ENCODE data around the gene PTX4.
"Not testable (repeated sequence)": the region's sequence is repeated elsewhere in the genome, so short reads cannot be mapped to it uniquely, and the experiment has no call there.

PTX4 gene

GRCh38 chr16:1474082-1474795, 14.5 kb downstream of the PTX4 start:
- peaks cover 40% of the 10 kb centered on the region for H3K4me1 ChIP-seq (ENCODE audit: control insufficient read depth, insufficient read depth, low read length)
- no peaks in the 10 kb centered on the region for H3K27me3 ChIP-seq (replicated peaks; ENCODE audit: control insufficient read depth, insufficient read depth, low read length)
- peak; percentile 54 for DNase-seq (ENCODE audit: low read depth)
- H3K36me3 ChIP-seq (ENCODE audit: control insufficient read depth, insufficient read depth, low read length, severe bottlenecking) = no peaks in the 10 kb centered on the region
- H3K9me3 ChIP-seq (ENCODE audit: control insufficient read depth, low read length) = no peaks in the 10 kb centered on the region
- H3K9ac ChIP-seq (ENCODE audit: low read length) = peak overlapping the region; percentile 95
- H3K4me3 ChIP-seq (ENCODE audit: low read length) = peak overlapping the region; percentile 86

DNA sequence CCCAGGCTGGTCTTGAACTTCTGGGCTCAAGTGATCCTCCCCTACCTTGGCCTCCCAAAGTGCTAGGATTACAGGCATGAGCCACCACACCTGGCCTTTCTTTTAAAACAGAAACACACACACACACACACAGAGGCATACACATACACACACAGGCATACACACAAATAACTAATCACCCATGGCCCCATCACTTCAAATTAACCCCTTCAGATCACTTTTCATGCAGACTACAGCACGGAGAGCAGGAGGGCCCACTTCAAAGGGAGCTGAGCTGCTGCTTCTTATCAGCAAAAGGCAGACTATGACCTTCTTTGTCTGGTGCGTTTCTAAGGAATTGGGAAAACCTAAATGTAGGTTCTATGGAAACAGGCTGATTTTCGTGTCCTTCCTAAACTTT, 15.8 kb downstream of the PTX4 start:
- Histone ChIP-seq H3K9ac (ENCODE audit: low read length) (no peak overlapping the region), H3K9me3 (ENCODE audit: control insufficient read depth, low read length) (no peaks in the 10 kb centered on the region), H3K4me3 (ENCODE audit: low read length) (no peak overlapping the region), H3K36me3 (ENCODE audit: control insufficient read depth, insufficient read depth, low read length, severe bottlenecking) (no peaks in the 10 kb centered on the region), H3K4me1 (ENCODE audit: control insufficient read depth, insufficient read depth, low read length) (peaks cover 43% of the 10 kb centered on the region), H3K27me3 (replicated peaks; ENCODE audit: control insufficient read depth, insufficient read depth, low read length) (no peaks in the 10 kb centered on the region)
- DNase-seq (ENCODE audit: low read depth) = no peak

GRCh38 chr16:1471569-1472194, 17.1 kb downstream of the PTX4 start:
- Histone ChIP-seq H3K4me1 (ENCODE audit: control insufficient read depth, insufficient read depth, low read length) (peaks cover 43% of the 10 kb centered on the region), H3K9ac (ENCODE audit: low read length) (no peak overlapping the region)
- no peak for DNase-seq (ENCODE audit: low read depth)

DNA sequence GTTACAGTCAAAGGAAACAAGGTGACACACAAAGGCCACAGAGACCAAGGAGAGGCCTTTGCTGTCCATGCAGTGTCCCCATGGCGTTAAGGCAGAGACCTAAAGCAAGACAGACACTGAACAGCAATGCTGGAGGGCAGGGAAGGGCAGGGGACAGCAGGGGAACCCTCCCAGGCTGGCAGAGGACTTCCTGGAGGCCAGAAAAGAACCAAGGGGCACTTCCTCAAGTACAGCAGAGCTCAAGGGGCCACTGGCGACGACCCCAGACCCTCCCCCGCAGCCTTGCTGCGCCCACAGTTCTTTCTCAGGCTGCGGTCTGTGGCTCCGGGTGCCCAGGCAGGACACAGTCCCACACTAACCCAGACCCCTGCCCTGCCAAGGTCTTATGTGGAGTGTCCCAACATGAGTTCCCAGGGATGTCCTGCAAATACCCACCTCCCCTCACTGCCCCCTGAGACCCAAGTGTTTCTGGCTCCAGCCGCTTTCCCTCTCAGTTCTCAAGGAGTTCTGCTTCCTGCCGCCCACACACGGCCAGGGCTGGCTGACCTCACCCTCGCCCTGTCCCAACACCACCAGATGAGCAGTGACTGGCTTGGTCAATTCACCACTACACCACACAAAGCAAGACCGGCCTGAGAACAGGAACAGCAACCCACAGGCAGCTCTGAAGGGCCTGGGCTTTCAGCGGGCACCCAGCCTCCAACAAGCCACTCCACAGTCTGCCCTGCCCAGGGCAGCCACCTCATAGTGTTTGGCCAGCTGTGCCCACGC, 18.1 kb downstream of the PTX4 start:
- no peak for DNase-seq (ENCODE audit: low read depth)
- no peaks in the 10 kb centered on the region for H3K27me3 ChIP-seq (replicated peaks; ENCODE audit: control insufficient read depth, insufficient read depth, low read length)

More at GRCh38 chr16:1471569-1472194, 17.1 kb downstream of the PTX4 start:
- no peaks in the 10 kb centered on the region for H3K36me3 ChIP-seq (ENCODE audit: control insufficient read depth, insufficient read depth, low read length, severe bottlenecking)
- no peaks in the 10 kb centered on the region for H3K27me3 ChIP-seq (replicated peaks; ENCODE audit: control insufficient read depth, insufficient read depth, low read length)
- no peak overlapping the region for H3K4me3 ChIP-seq (ENCODE audit: low read length)
- no peaks in the 10 kb centered on the region for H3K9me3 ChIP-seq (ENCODE audit: control insufficient read depth, low read length)

GRCh38 chr16:1469693-1470201, 19.0 kb downstream of the PTX4 start:
- no peaks in the 10 kb centered on the region for H3K36me3 ChIP-seq (ENCODE audit: control insufficient read depth, insufficient read depth, low read length, severe bottlenecking)
- no peak overlapping the region for H3K4me3 ChIP-seq (ENCODE audit: low read length)
- no peaks in the 10 kb centered on the region for H3K9me3 ChIP-seq (ENCODE audit: control insufficient read depth, low read length)
- DNase-seq (ENCODE audit: low read depth) = no peak
- H3K4me1 ChIP-seq (ENCODE audit: control insufficient read depth, insufficient read depth, low read length) = peaks cover 36% of the 10 kb centered on the region
- H3K27me3 ChIP-seq (replicated peaks; ENCODE audit: control insufficient read depth, insufficient read depth, low read length) = no peaks in the 10 kb centered on the region
- H3K9ac ChIP-seq (ENCODE audit: low read length) = no peak overlapping the region

More for the DNA sequence above, 18.1 kb downstream of the PTX4 start:
- Histone ChIP-seq H3K9ac (ENCODE audit: low read length) (peak overlapping the region; percentile 42), H3K9me3 (ENCODE audit: control insufficient read depth, low read length) (no peaks in the 10 kb centered on the region), H3K4me3 (ENCODE audit: low read length) (no peak overlapping the region), H3K36me3 (ENCODE audit: control insufficient read depth, insufficient read depth, low read length, severe bottlenecking) (no peaks in the 10 kb centered on the region), H3K4me1 (ENCODE audit: control insufficient read depth, insufficient read depth, low read length) (peaks cover 41% of the 10 kb centered on the region)

DNA sequence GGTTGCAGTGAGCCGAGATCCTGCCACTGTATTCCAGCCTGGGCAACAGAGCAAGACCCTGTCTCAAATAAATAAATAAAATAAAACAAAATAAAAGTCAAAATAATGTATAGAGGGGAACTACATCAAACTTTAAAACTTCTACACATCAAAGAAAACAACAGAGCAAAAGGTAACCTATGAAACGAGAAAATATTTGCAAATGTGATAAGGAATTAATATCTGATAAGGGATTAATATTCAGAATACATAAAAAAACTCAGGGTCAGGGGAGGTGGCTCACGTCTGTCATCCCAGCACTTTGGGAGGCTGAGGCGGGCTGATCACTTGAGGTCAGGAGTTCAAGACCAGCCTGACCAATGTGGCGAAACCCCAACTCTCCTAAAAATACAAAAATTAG, 19.6 kb downstream of the PTX4 start:
- not testable (repeated sequence) for DNase-seq (ENCODE audit: low read depth); H3K4me3 ChIP-seq (ENCODE audit: low read length); H3K9ac ChIP-seq (ENCODE audit: low read length); H3K36me3 ChIP-seq (ENCODE audit: control insufficient read depth, insufficient read depth, low read length, severe bottlenecking); H3K27me3 ChIP-seq (replicated peaks; ENCODE audit: control insufficient read depth, insufficient read depth, low read length); H3K9me3 ChIP-seq (ENCODE audit: control insufficient read depth, low read length)
- H3K4me1 ChIP-seq (ENCODE audit: control insufficient read depth, insufficient read depth, low read length) = peaks cover 34% of the 10 kb centered on the region

DNA sequence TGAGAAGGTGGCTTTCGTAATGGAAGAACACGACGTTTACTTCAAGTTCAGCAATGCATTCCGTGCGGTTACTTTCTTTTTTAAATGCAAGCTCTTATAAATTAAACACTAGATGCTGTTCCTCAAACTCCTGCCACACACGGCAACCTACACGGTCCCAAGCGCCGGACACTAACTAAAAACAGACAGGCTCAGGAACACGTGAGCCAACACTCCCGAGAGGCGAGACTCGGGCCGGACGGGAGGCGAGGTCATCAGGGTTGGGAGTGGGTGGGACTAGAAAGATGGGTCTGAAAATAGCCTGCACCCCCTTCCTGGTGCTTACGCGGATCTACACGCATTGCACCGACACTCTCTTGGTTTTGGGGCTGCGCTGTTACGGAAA, 20.3 kb downstream of the PTX4 start:
- no peak for DNase-seq (ENCODE audit: low read depth)
- Histone ChIP-seq H3K9me3 (ENCODE audit: control insufficient read depth, low read length) (no peaks in the 10 kb centered on the region), H3K4me3 (ENCODE audit: low read length) (peak overlapping the region; percentile 27), H3K27me3 (replicated peaks; ENCODE audit: control insufficient read depth, insufficient read depth, low read length) (no peaks in the 10 kb centered on the region), H3K9ac (ENCODE audit: low read length) (no peak overlapping the region), H3K36me3 (ENCODE audit: control insufficient read depth, insufficient read depth, low read length, severe bottlenecking) (peaks cover 8% of the 10 kb centered on the region), H3K4me1 (ENCODE audit: control insufficient read depth, insufficient read depth, low read length) (peaks cover 27% of the 10 kb centered on the region)

- H3K9ac ChIP-seq (ENCODE audit: low read length) = no peak overlapping the region
- H3K4me3 ChIP-seq (ENCODE audit: low read length) = no peak overlapping the region
- DNase-seq (ENCODE audit: low read depth) = no peak
- H3K36me3 ChIP-seq (ENCODE audit: control insufficient read depth, insufficient read depth, low read length, severe bottlenecking) = peaks cover 17% of the 10 kb centered on the region
- H3K27me3 ChIP-seq (replicated peaks; ENCODE audit: control insufficient read depth, insufficient read depth, low read length) = no peaks in the 10 kb centered on the region
- H3K4me1 ChIP-seq (ENCODE audit: control insufficient read depth, insufficient read depth, low read length) = peaks cover 23% of the 10 kb centered on the region
- no peaks in the 10 kb centered on the region for H3K9me3 ChIP-seq (ENCODE audit: control insufficient read depth, low read length)
Observed at GRCh38 chr16:1466968-1467521, 21.7 kb downstream of the PTX4 start.

DNA sequence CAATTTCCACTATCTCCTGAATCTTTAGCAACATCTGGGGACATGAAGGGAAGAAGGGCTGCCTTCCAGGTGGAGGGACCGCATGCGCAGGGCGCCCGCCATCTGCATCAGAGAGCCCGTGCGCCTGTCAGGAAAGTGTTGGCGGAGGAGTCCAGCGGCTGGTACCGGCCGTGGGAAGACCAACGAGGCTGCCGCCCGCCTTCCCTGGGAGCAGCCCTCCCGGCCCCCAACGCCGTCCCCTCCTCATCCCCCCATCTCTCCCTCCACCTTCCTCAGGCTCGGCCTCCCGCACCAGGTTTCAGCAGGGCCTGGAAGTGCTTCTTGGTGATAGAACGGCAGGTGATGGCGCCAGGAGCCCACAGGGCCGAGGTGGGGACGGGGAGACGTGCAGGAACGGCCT, 22.7 kb downstream of the PTX4 start:
- DNase-seq (ENCODE audit: low read depth) = no peak
- no peaks in the 10 kb centered on the region for H3K27me3 ChIP-seq (replicated peaks; ENCODE audit: control insufficient read depth, insufficient read depth, low read length)
- H3K4me3 ChIP-seq (ENCODE audit: low read length) = no peak overlapping the region
- no peak overlapping the region for H3K9ac ChIP-seq (ENCODE audit: low read length)
- no peaks in the 10 kb centered on the region for H3K9me3 ChIP-seq (ENCODE audit: control insufficient read depth, low read length)
- H3K4me1 ChIP-seq (ENCODE audit: control insufficient read depth, insufficient read depth, low read length) = peaks cover 17% of the 10 kb centered on the region
- H3K36me3 ChIP-seq (ENCODE audit: control insufficient read depth, insufficient read depth, low read length, severe bottlenecking) = peaks cover 23% of the 10 kb centered on the region

- peaks cover 28% of the 10 kb centered on the region for H3K36me3 ChIP-seq (ENCODE audit: control insufficient read depth, insufficient read depth, low read length, severe bottlenecking)
- no peak for DNase-seq (ENCODE audit: low read depth)
- H3K9ac ChIP-seq (ENCODE audit: low read length) = no peak overlapping the region
- no peaks in the 10 kb centered on the region for H3K27me3 ChIP-seq (replicated peaks; ENCODE audit: control insufficient read depth, insufficient read depth, low read length)
- peaks cover 12% of the 10 kb centered on the region for H3K4me1 ChIP-seq (ENCODE audit: control insufficient read depth, insufficient read depth, low read length)
- no peak overlapping the region for H3K4me3 ChIP-seq (ENCODE audit: low read length)
- no peaks in the 10 kb centered on the region for H3K9me3 ChIP-seq (ENCODE audit: control insufficient read depth, low read length)
Observed at GRCh38 chr16:1465567-1465915, 23.2 kb downstream of the PTX4 start.

All from adipocyte (in vitro differentiated cells).